ENCODE results near the gene OGFRL1.

OGFRL1 gene

DNA sequence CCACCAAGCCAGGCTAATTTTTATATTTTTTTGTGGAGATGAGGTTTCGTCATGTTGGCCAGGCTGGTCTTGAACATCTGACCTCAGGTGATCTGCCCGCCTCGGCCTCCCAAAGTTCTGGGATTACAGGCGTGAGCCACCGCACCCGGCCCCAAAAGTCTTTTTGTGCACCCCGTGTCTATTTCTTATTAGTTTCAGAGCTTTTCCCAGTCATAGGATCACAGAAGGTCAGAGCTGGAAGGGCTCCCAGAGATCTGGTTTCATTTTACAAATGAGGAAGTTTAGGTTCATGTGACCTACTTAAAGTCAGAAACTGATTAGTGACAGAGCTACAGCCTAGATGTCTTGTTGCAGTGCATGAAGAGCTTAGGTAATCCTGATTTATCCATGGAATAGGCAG is 1.6 kb upstream of the OGFRL1 start:
- no peak overlapping the region for H2BK12ac ChIP-seq (ENCODE audit: low read length in 2 of 2)
- WGBS = 97% methylated on average over 7 of the region's 7 CpGs
- no peak overlapping the region for H3K14ac ChIP-seq (ENCODE audit: low read length in 2 of 2)
- H3K9ac ChIP-seq (ENCODE audit: low read length) = peak overlapping the region; percentile 85
- no peak overlapping the region for H2BK120ac ChIP-seq (ENCODE audit: low read depth, low read length)
- H3K79me1 ChIP-seq (replicated peaks; ENCODE audit: low read length, poor library complexity, severe bottlenecking) = no peaks in the 10 kb centered on the region
- no peaks in the 10 kb centered on the region for H3K36me3 ChIP-seq (ENCODE audit: control insufficient read depth in 1 of 2, insufficient read depth in 2 of 2, low read depth in 1 of 2, low read length in 2 of 2)
- DNase-seq = peak; percentile 44
- no peak overlapping the region for H2AK5ac ChIP-seq (ENCODE audit: low read length, severe bottlenecking)
- no peak overlapping the region for H3K4ac ChIP-seq (ENCODE audit: low read depth in 1 of 2, low read length in 2 of 2)
- H4K91ac ChIP-seq (ENCODE audit: low read length) = no peak overlapping the region
- H3K23ac ChIP-seq (ENCODE audit: low read length in 2 of 2) = no peak overlapping the region
- no peak overlapping the region for H2BK15ac ChIP-seq (ENCODE audit: low read depth, poor library complexity, severe bottlenecking)
- H3K4me2 ChIP-seq (ENCODE audit: low read length, poor library complexity, severe bottlenecking) = no peak overlapping the region
- peaks cover 5% of the 10 kb centered on the region for H3K4me1 ChIP-seq (ENCODE audit: control insufficient read depth, insufficient read depth, low read depth, low read length)
- H3K4me3 ChIP-seq (ENCODE audit: insufficient read depth in 1 of 2, low read depth in 1 of 2, low read length in 2 of 2) = peak overlapping the region in 1 of 2 experiments; percentile 82
- H3K18ac ChIP-seq (ENCODE audit: low read depth in 1 of 2, low read length in 2 of 2) = no peak overlapping the region
- H4K8ac ChIP-seq (ENCODE audit: low read length) = no peak overlapping the region
- no peaks in the 10 kb centered on the region for H3K27me3 ChIP-seq (ENCODE audit: control insufficient read depth in 1 of 2, insufficient read depth in 1 of 2, low read length in 2 of 2)
- no peak overlapping the region for H3K27ac ChIP-seq (ENCODE audit: low read length, poor library complexity, severe bottlenecking)
- H2BK5ac ChIP-seq (ENCODE audit: low read depth, low read length, poor library complexity, severe bottlenecking) = peak overlapping the region; percentile 51
- H2AFZ ChIP-seq (ENCODE audit: low read depth, low read length) = no peak overlapping the region
- no peaks in the 10 kb centered on the region for H3K9me3 ChIP-seq (ENCODE audit: control insufficient read depth, low read length)

DNA sequence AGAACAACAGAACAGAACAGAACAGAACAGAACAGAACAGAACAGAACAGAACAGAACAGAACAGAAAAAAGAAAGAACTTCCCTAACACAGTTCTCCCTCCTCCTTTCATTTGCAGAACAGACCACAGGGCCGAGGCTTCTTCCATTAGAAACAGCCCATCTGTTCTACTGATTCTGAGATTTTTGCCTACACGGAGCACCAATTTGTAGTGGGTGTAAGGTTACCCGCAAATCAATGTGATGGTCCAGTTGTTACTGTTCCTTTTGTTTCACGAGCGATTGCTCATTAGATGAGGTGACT is 734 bp upstream of the OGFRL1 start:
- Histone ChIP-seq H2AFZ (ENCODE audit: low read depth, low read length) (no peak overlapping the region), H2BK120ac (ENCODE audit: low read depth, low read length) (no peak overlapping the region), H3K4me1 (ENCODE audit: control insufficient read depth, insufficient read depth, low read depth, low read length) (peaks cover 5% of the 10 kb centered on the region), H2AK5ac (ENCODE audit: low read length, severe bottlenecking) (no peak overlapping the region), H4K91ac (ENCODE audit: low read length) (no peak overlapping the region), H3K14ac (ENCODE audit: low read length in 2 of 2) (no peak overlapping the region), H3K9ac (ENCODE audit: low read length) (peak overlapping the region; percentile 85), H3K27ac (ENCODE audit: low read length, poor library complexity, severe bottlenecking) (peak overlapping the region; percentile 76), H3K79me1 (replicated peaks; ENCODE audit: low read length, poor library complexity, severe bottlenecking) (no peaks in the 10 kb centered on the region), H3K27me3 (ENCODE audit: control insufficient read depth in 1 of 2, insufficient read depth in 1 of 2, low read length in 2 of 2) (no peaks in the 10 kb centered on the region), H4K8ac (ENCODE audit: low read length) (peak overlapping the region; percentile 86), H2BK5ac (ENCODE audit: low read depth, low read length, poor library complexity, severe bottlenecking) (no peak overlapping the region), H3K9me3 (ENCODE audit: control insufficient read depth, low read length) (no peaks in the 10 kb centered on the region), H2BK12ac (ENCODE audit: low read length in 2 of 2) (peak overlapping the region in 1 of 2 experiments; percentile 86), H3K18ac (ENCODE audit: low read depth in 1 of 2, low read length in 2 of 2) (peak overlapping the region; percentile 63 to 82), H3K36me3 (ENCODE audit: control insufficient read depth in 1 of 2, insufficient read depth in 2 of 2, low read depth in 1 of 2, low read length in 2 of 2) (no peaks in the 10 kb centered on the region), H3K23ac (ENCODE audit: low read length in 2 of 2) (no peak overlapping the region), H3K4ac (ENCODE audit: low read depth in 1 of 2, low read length in 2 of 2) (peak overlapping the region in 1 of 2 experiments; percentile 68), H3K4me2 (ENCODE audit: low read length, poor library complexity, severe bottlenecking) (peak overlapping the region; percentile 90), H3K4me3 (ENCODE audit: insufficient read depth in 1 of 2, low read depth in 1 of 2, low read length in 2 of 2) (peak overlapping the region in 1 of 2 experiments; percentile 82), H2BK15ac (ENCODE audit: low read depth, poor library complexity, severe bottlenecking) (no peak overlapping the region)
- 7% methylated on average over 5 of the region's 5 CpGs for WGBS
- no peak for DNase-seq

DNA sequence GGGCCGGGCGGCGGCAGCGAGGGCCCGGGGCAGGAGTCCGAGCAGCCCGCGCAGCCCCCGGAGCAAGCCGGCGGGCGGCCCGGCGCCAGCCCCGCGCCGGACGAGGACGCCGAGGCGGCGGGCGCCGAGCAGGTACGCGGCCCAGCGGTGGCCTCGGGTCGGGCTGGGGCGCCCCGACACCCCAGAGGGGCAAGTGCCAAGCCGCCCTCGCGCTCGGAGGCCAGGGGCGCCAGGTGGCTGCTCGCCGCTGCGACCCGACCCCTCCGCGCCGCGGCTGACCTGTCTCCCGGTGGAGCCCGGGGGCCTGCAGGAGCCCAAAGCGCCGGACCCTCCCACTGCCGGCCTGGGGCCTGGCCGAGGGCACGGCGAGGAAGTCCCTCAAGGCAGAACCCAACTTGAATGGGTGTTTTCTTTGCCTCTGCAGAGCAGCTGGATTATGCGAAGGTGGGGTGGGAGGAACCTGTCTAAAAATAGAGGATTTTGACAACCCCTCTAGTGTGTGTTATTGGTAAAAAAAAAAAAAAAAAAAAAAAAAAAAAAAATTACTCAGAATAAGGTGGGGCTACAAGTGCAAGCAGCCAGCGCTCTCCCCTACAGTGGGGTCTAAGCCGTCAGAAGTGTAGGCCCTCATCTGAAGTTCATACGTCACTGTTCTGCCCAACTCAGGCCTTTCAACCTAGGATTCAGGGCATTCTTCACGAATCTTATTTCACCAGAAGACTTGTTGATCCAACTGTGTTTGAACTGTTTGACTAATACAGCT is 609 bp downstream of the OGFRL1 start:
- Histone ChIP-seq H4K91ac (ENCODE audit: low read length) (peak overlapping the region; percentile 85), H3K27me3 (ENCODE audit: control insufficient read depth in 1 of 2, insufficient read depth in 1 of 2, low read length in 2 of 2) (no peaks in the 10 kb centered on the region), H3K4ac (ENCODE audit: low read depth in 1 of 2, low read length in 2 of 2) (peak overlapping the region in 1 of 2 experiments; percentile 14), H3K14ac (ENCODE audit: low read length in 2 of 2) (peak overlapping the region in 1 of 2 experiments; percentile 12), H3K27ac (ENCODE audit: low read length, poor library complexity, severe bottlenecking) (peak overlapping the region; percentile 76), H2AK5ac (ENCODE audit: low read length, severe bottlenecking) (no peak overlapping the region), H3K79me1 (replicated peaks; ENCODE audit: low read length, poor library complexity, severe bottlenecking) (no peaks in the 10 kb centered on the region), H2BK15ac (ENCODE audit: low read depth, poor library complexity, severe bottlenecking) (peak overlapping the region; percentile 93), H3K4me2 (ENCODE audit: low read length, poor library complexity, severe bottlenecking) (peak overlapping the region; percentile 82), H3K23ac (ENCODE audit: low read length in 2 of 2) (peak overlapping the region; percentile 54 to 77), H3K18ac (ENCODE audit: low read depth in 1 of 2, low read length in 2 of 2) (peak overlapping the region; percentile 90 to 97), H3K4me3 (ENCODE audit: insufficient read depth in 1 of 2, low read depth in 1 of 2, low read length in 2 of 2) (peak overlapping the region; percentile 84 to 89), H2AFZ (ENCODE audit: low read depth, low read length) (no peak overlapping the region), H3K9me3 (ENCODE audit: control insufficient read depth, low read length) (no peaks in the 10 kb centered on the region), H3K9ac (ENCODE audit: low read length) (peak overlapping the region; percentile 85), H3K36me3 (ENCODE audit: control insufficient read depth in 1 of 2, insufficient read depth in 2 of 2, low read depth in 1 of 2, low read length in 2 of 2) (peaks cover 0 to 5% of the 10 kb centered on the region in 2 experiments), H3K4me1 (ENCODE audit: control insufficient read depth, insufficient read depth, low read depth, low read length) (peaks cover 6% of the 10 kb centered on the region), H4K8ac (ENCODE audit: low read length) (peak overlapping the region; percentile 92), H2BK12ac (ENCODE audit: low read length in 2 of 2) (no peak overlapping the region), H2BK120ac (ENCODE audit: low read depth, low read length) (peak overlapping the region; percentile 90), H2BK5ac (ENCODE audit: low read depth, low read length, poor library complexity, severe bottlenecking) (peak overlapping the region; percentile 96)
- DNase-seq = peak; percentile 54
- 5% methylated on average over 38 of the region's 57 CpGs for WGBS

DNA sequence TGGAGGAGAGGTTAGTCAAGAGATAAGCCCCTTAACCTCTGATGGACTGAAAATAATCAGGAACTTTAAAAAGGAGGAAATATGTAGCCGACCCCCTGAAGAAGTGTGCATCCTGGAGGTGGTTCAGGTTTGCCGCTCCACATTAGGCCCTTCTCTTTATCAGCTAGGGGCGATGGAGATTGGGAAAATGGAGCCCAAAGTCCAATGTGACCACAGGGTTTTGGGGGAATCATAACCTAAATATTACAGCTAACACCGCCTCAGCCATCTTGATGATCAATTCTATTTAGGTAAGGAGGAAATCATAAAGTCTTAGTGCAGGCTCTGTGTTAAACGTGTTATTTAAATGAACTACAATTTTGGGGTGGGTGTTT is 1.2 kb downstream of the OGFRL1 start:
- peaks cover 0 to 5% of the 10 kb centered on the region in 2 experiments for H3K36me3 ChIP-seq (ENCODE audit: control insufficient read depth in 1 of 2, insufficient read depth in 2 of 2, low read depth in 1 of 2, low read length in 2 of 2)

More for the DNA sequence above, 1.2 kb downstream of the OGFRL1 start:
- Histone ChIP-seq H3K4ac (ENCODE audit: low read depth in 1 of 2, low read length in 2 of 2) (peak overlapping the region in 1 of 2 experiments; percentile 63), H3K27me3 (ENCODE audit: control insufficient read depth in 1 of 2, insufficient read depth in 1 of 2, low read length in 2 of 2) (no peaks in the 10 kb centered on the region), H2BK15ac (ENCODE audit: low read depth, poor library complexity, severe bottlenecking) (no peak overlapping the region), H4K91ac (ENCODE audit: low read length) (no peak overlapping the region), H2BK5ac (ENCODE audit: low read depth, low read length, poor library complexity, severe bottlenecking) (peak overlapping the region; percentile 66), H3K79me1 (replicated peaks; ENCODE audit: low read length, poor library complexity, severe bottlenecking) (no peaks in the 10 kb centered on the region), H3K27ac (ENCODE audit: low read length, poor library complexity, severe bottlenecking) (peak overlapping the region; percentile 76), H4K8ac (ENCODE audit: low read length) (no peak overlapping the region), H2BK12ac (ENCODE audit: low read length in 2 of 2) (no peak overlapping the region), H2AFZ (ENCODE audit: low read depth, low read length) (no peak overlapping the region), H3K14ac (ENCODE audit: low read length in 2 of 2) (no peak overlapping the region), H3K9ac (ENCODE audit: low read length) (peak overlapping the region; percentile 85), H3K18ac (ENCODE audit: low read depth in 1 of 2, low read length in 2 of 2) (no peak overlapping the region), H3K4me1 (ENCODE audit: control insufficient read depth, insufficient read depth, low read depth, low read length) (peaks cover 7% of the 10 kb centered on the region), H3K23ac (ENCODE audit: low read length in 2 of 2) (no peak overlapping the region), H3K4me3 (ENCODE audit: insufficient read depth in 1 of 2, low read depth in 1 of 2, low read length in 2 of 2) (peak overlapping the region; percentile 58 to 84), H3K9me3 (ENCODE audit: control insufficient read depth, low read length) (no peaks in the 10 kb centered on the region), H2AK5ac (ENCODE audit: low read length, severe bottlenecking) (no peak overlapping the region), H3K4me2 (ENCODE audit: low read length, poor library complexity, severe bottlenecking) (peak overlapping the region; percentile 82), H2BK120ac (ENCODE audit: low read depth, low read length) (no peak overlapping the region)
- no peak for DNase-seq
- WGBS = 85% methylated on average over 3 of the region's 5 CpGs

Measured in mesenchymal stem cell (in vitro differentiated cells and primary cell).